ENCODE measurements around the gene CRIP1. TPM values are rescaled to one million over a fixed set of nuclear protein-coding genes. Genes with fewer than 3 reads are reported as not detected.

Gene CRIP1
- polyA plus RNA-seq, 3 donors = 688 to 2,084 (median 1,032) TPM

GRCh38 chr14:105508069-105508468, 21.4 kb downstream of the CRIP1 start:
- Histone ChIP-seq H4K20me1 (ENCODE audit: insufficient read depth, low read length) (no peaks in the 10 kb centered on the region), H3K36me3 (replicated peaks in 1 of 2; ENCODE audit: control insufficient read depth in 1 of 2, insufficient read depth in 2 of 2, low read length in 2 of 2) (no peaks in the 10 kb centered on the region), H3K27ac (ENCODE audit: low read depth in 1 of 2, low read length in 2 of 2) (no peak overlapping the region), H3K9me3 (replicated peaks in 1 of 2; ENCODE audit: control insufficient read depth in 1 of 2, insufficient read depth in 1 of 2, low read length in 2 of 2) (no peaks in the 10 kb centered on the region), H3K4me2 (replicated peaks; ENCODE audit: extremely low read depth, low read length, poor library complexity, severe bottlenecking) (no peak overlapping the region), H3K9ac (ENCODE audit: insufficient read depth, low read length, poor library complexity, severe bottlenecking) (no peak overlapping the region), H3K4me3 (replicated peaks in 1 of 3; ENCODE audit: low read depth in 2 of 3, low read length in 3 of 3) (no peak overlapping the region), H3K79me2 (ENCODE audit: insufficient read depth, low read length) (no peaks in the 10 kb centered on the region), H3K27me3 (ENCODE audit: control insufficient read depth in 2 of 2, insufficient read depth in 2 of 2, low read length in 2 of 2) (peaks cover 0 to 4% of the 10 kb centered on the region in 2 donors), H2AFZ (ENCODE audit: insufficient read depth, low read depth, low read length, poor library complexity, severe bottlenecking) (no peak overlapping the region), H3K4me1 (ENCODE audit: control insufficient read depth in 1 of 2, insufficient read depth in 2 of 2, low read length in 2 of 2) (no peaks in the 10 kb centered on the region)
- Mint-ChIP-seq H3K4me1 (no peaks in the 10 kb centered on the region), H3K4me3 (peak overlapping the region in 1 of 2 donors; percentile 27), H3K9me3 (peaks cover 0 to 2% (median 0%) of the 10 kb centered on the region in 7 donors), H3K27me3 (ENCODE audit: low read depth in 3 of 3) (peaks cover 31 to 49% (median 32%) of the 10 kb centered on the region in 3 donors), H3K27ac (no peak overlapping the region), H3K36me3 (no peaks in the 10 kb centered on the region)
- TF ChIP-seq CTCF (IDR thresholded peaks at IDR 0.05) = no peak
- intact Hi-C loops (cut with micrococcal nuclease) = no loop called here
- DNase-seq = no peak
- 83% methylated on average over 12 of the region's 16 CpGs for WGBS (ENCODE audit: insufficient coverage)

DNA sequence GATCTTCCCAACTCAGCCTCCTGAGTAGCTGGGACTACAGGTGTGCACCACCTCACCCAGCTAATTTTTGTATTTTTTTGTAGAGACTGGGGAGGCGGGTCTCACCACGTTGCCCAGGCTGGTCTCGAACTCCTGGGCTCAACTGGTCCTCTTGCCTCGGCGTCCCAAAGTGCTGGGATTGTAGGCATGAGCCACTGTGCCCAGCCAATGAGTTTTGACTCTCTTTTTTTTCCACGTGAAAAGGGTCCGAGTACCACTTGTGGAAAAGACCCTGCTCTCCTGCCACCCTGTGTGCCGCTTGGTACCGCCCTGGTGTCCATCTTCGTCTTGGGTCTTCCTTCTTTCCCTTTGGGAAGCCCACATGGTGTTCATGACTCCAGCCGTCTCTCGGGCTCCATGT, 21.9 kb downstream of the CRIP1 start:
- Histone ChIP-seq H3K4me1 (ENCODE audit: control insufficient read depth in 1 of 2, insufficient read depth in 2 of 2, low read length in 2 of 2) (no peaks in the 10 kb centered on the region), H3K9me3 (replicated peaks in 1 of 2; ENCODE audit: control insufficient read depth in 1 of 2, insufficient read depth in 1 of 2, low read length in 2 of 2) (no peaks in the 10 kb centered on the region), H3K4me3 (replicated peaks in 1 of 3; ENCODE audit: low read depth in 2 of 3, low read length in 3 of 3) (no peak overlapping the region), H2AFZ (ENCODE audit: insufficient read depth, low read depth, low read length, poor library complexity, severe bottlenecking) (no peak overlapping the region), H4K20me1 (ENCODE audit: insufficient read depth, low read length) (no peaks in the 10 kb centered on the region), H3K36me3 (replicated peaks in 1 of 2; ENCODE audit: control insufficient read depth in 1 of 2, insufficient read depth in 2 of 2, low read length in 2 of 2) (no peaks in the 10 kb centered on the region), H3K79me2 (ENCODE audit: insufficient read depth, low read length) (no peaks in the 10 kb centered on the region), H3K27ac (ENCODE audit: low read depth in 1 of 2, low read length in 2 of 2) (no peak overlapping the region), H3K9ac (ENCODE audit: insufficient read depth, low read length, poor library complexity, severe bottlenecking) (no peak overlapping the region), H3K4me2 (replicated peaks; ENCODE audit: extremely low read depth, low read length, poor library complexity, severe bottlenecking) (no peak overlapping the region), H3K27me3 (ENCODE audit: control insufficient read depth in 2 of 2, insufficient read depth in 2 of 2, low read length in 2 of 2) (peaks cover 0 to 4% of the 10 kb centered on the region in 2 donors)
- TF ChIP-seq CTCF (IDR thresholded peaks at IDR 0.05) = no peak
- peaks cover 0 to 2% (median 0%) of the 10 kb centered on the region in 7 donors for H3K9me3 Mint-ChIP-seq
- H3K27ac Mint-ChIP-seq = no peak overlapping the region
- H3K4me3 Mint-ChIP-seq = peak overlapping the region in 1 of 2 donors; percentile 37
- H3K27me3 Mint-ChIP-seq (ENCODE audit: low read depth in 3 of 3) = peaks cover 30 to 48% (median 31%) of the 10 kb centered on the region in 3 donors
- H3K36me3 Mint-ChIP-seq = no peaks in the 10 kb centered on the region
- WGBS (ENCODE audit: insufficient coverage) = 94% methylated on average over 10 of the region's 12 CpGs
- DNase-seq = no peak
- H3K4me1 Mint-ChIP-seq = no peaks in the 10 kb centered on the region
- intact Hi-C loops (cut with micrococcal nuclease) = no loop called here

Measured in CD14-positive monocyte (primary cell).